Measurements from ENCODE around the gene SH3GLB2.

SH3GLB2 gene

DNA sequence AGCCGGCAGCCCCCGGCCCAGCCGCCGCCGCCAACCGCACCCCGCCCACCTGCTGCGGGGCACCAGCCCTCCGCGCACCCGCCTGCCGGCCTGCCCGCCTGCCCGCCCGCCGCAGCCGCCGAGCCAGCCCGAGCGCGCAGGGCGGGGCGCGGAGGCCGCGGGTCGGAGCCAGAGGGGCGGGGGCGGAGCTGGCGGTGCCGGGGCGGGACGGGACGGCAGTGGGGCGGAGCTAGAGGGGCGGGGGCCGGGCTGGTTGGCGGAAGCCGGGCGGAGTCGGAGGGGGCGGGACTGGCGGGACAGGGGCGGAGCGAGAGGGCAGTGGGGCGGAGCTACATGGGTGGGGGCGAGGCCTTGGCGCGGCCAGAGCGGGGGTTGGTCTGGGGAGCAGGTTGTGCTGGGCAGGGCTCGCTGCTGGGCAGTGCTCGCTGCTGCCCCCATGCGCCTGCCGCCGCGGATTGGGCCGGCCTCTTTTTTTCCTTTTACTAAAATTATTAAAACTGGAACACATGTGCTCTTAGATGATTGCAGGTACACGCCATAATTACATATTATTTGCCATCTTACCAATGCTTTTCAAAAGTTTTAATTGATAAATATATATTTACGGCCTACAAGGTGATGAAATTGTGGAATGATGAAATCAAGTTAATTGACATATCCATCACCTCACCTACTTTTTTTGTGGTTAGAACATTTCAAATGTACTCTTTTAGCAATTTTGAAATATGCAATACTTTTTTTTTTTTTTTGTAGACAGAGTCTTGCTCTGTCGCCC is at the start of gene SH3GLB2:
TSS of gene SH3GLB2 (minus strand) at position 140 of the 775 bp plus-strand sequence. CDS start 177 bp downstream, outside the sequence.
- DNase-seq (ENCODE audit: low read depth) = peak; percentile 94

DNA sequence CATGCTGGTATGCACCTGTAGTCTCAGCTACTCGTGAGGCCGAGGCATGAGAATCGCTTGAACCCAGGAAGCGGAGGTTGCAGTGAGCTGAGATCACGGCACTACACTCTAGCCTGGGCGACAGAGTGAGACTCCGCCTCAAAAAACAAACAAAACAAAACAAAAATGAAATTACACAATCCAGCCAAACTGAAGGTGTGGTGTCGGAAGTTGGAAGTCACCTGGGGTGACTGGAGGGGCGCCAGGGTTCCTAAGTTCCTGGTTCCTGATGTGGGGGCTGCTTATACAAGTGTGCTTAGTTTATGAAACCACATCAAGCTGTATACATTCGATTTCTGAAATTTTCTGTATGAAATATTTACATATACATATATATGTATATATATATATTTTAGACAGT is 49.1 kb upstream of the SH3GLB2 start:
- no peak for DNase-seq (ENCODE audit: low read depth)

DNA sequence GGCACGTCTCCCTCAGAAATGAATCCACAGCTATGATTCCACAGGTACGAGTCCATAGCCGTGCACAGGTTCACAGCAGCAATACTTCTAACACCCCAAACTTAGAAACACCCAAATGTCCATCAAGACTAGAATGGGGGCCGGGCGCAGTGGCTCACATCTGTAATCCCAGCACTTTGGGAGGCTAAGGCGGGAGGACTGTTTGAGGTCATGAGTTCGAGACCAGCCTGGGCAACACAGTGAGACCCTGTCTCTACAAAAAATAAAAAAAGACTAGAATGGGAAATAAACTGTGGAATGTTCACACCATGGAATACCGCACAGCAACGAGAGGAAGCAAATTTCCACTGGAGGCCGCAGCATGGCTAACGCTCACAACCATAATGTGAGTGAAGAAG is 48.5 kb upstream of the SH3GLB2 start:
- DNase-seq (ENCODE audit: low read depth) = no peak

DNA sequence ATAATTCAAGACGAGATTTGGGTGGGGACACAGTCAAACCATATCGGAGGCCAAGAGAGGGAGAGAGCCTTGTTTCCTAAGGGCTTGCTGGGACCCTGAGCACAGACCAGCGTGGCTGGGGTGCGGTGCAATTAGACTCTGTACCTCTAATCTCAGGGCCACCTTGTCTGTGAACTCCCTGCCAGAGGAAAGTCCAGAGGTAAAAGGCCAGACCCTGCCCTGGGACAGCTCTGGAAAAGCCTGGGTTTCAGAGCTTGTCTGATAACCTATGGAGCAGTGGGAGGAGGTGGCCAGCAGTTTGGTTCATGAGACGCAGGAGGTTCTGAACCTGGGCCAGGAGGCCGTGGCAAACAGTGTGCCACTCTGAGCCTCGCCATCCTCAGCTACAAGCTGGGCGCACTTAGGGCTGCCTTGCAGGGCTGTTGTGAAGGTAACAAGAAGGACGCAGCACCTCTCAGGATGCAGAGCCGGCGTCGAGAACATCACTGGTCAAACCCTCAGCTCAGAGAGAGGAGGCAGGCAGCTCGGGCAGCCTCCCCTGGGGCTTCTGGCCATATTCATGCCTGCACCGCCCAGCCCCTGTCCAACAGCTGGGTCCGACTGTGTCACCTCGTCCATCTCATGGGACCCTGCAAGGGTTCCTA is 48.0 kb upstream of the SH3GLB2 start:
- DNase-seq (ENCODE audit: low read depth) = no peak

DNA sequence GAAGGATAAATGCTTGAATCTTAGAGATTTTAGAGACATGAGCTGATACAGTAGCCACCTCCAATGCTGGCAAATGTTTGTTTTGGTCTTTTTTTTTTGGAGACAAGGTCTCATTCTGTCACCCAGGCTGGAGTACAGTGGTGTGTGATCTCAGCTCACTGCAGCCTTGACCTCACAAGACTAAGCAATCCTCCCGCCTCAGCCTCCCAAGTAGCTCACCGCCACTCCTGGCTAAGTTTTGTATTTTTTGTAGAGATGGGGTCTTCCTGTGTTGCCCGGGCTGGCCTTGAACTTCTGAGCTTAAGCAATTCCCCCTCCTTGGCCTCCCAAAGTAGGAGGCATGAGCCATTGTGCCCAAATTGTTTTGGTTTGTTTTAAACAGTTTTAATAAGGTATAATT is 46.0 kb upstream of the SH3GLB2 start:
- no peak for DNase-seq (ENCODE audit: low read depth)

DNA sequence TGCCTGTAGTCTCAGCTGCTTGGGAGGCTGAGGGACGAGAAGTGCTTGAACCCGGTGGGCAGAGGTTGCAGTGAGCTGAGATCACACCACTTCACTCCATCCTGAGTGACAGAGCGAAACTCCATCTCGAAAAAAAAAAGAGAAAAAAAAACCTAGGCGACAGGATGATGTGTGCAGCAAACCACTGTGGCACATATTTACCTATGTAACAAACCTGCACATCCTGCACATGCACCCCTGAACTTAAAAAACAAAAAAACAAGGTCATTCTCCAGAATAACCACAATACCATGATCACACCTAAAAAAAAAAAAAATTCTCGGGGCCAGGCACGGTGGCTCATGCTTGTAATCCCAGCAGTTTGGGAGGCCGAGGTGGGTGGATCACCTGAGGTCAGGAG is 45.3 kb upstream of the SH3GLB2 start:
- DNase-seq (ENCODE audit: low read depth) = no peak

DNA sequence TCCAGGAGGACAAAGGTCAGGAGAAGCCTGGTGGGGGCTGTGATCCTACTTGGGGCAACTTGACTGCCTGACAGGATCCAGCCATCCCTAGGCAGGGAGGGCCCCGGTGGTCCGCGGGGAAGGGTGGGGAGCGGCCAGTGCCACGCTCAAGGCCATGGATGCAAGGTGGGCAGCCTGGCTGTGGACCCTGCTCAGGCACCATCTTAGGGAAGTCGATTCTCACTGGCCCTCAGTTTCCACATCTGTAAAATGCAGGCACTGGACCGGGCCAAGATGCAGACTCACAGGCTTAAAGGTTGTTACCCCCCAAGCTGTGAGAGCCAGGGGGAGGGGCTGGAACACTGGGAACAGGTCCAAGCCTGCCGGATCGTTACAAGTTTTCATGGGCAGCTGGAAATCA is 44.0 kb upstream of the SH3GLB2 start:
- no peak for DNase-seq (ENCODE audit: low read depth)

DNA sequence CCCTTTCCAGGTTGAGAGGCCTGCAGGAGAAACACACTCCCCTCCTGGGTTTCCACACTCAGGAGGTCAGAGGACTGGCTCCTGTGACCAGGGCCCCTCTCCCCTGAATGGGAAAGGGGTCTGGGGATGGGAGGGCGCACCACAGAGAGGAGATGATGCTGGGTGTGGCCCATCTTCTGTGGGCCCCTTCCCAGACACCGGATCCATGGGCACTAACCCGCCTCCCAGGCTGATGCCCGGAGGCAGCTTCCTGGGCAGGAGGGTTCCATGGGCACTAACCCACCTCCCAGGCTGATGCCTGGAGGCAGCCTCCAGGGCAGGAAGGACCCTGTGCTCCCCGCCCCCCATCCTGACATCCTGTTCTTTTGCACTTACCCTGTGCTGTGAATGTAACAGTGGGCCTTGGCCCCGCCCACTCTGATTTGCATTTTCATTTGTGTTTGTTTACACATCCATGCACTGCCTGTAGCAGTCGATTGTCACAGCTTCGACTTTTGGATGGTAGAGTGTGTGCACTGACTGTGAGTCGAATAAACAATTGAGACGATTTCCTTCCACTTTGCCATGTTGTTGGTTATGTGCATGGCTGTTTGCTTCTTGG is 43.5 kb upstream of the SH3GLB2 start:
- DNase-seq (ENCODE audit: low read depth) = no peak

DNA sequence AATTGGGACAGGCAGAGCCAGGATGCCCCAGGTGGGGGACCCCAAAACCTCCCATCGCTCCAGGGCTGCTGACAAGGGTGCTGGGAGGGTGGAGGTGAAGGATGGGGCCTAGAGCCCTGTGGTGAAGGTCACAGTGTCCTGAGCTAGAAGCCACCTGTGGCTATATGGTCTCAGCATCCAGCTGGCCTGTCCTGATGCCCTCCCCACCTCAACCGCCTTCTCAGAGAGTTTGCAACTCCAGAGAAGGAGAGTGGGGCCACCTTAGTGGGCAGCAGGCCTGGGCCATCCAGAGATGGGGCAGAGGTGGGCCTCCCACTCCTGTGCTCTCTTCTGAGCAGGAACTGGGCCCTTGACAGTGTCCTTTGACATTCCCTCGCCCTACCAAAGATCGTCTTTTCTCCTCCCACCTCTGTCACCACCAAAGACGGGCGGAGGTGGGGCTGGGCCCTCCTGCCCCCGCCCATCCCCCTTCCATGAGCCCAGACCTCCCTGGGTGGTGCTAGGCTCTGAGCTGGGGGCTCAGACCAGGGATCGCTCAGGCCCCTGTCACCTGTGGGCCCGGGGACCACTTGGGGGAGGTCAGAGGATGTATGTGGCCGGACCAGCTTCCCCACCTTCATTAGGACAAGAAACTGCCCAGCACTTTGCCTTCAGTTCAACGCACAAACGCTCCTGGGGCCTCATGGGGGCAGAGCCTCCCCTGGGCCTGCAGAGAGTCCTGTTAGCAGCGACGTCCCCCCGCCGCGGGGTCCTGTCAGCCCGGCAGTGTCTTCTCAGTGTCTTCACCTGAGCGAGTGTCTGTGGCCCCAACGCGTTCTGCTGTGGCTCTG is 42.8 kb upstream of the SH3GLB2 start:
- DNase-seq (ENCODE audit: low read depth) = no peak

DNA sequence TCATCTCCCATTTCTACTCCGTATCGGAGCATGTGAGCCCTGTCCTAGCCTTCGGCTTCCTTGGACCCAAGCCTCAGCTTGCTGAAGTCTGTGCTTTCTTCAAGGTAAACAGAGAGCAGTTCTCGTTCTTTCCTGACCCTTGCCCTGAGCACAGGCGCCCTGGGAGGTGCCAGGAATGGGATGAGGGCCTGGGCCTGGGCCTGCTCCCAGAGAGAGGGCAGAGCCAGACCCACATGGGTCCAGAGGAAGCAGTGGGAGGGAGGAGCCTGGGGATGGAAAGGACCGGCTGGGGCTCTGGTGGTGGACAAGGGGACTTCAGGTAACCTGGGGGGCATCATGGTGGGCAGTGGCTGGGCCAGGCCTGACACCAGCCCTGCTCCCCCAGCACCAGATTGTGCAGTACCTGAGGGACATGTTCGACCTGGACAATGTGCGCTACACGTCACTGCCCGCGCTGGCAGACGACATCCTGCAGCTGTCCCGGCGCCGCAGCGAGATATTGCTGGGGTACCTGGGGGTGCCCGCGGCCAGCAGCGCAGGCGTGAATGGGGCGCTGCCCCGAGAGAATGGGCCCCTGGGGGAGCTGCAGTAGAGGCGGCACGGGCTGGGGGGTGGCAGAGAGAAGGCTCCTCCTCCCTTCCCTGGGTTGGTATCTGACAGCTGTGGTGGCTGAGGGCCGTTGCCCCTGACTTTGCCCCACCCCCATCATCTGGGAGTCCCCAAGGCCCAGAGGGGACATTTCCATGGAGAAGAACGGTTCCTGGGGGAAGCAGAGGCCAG is 41.9 kb upstream of the SH3GLB2 start:
- no peak for DNase-seq (ENCODE audit: low read depth)

DNA sequence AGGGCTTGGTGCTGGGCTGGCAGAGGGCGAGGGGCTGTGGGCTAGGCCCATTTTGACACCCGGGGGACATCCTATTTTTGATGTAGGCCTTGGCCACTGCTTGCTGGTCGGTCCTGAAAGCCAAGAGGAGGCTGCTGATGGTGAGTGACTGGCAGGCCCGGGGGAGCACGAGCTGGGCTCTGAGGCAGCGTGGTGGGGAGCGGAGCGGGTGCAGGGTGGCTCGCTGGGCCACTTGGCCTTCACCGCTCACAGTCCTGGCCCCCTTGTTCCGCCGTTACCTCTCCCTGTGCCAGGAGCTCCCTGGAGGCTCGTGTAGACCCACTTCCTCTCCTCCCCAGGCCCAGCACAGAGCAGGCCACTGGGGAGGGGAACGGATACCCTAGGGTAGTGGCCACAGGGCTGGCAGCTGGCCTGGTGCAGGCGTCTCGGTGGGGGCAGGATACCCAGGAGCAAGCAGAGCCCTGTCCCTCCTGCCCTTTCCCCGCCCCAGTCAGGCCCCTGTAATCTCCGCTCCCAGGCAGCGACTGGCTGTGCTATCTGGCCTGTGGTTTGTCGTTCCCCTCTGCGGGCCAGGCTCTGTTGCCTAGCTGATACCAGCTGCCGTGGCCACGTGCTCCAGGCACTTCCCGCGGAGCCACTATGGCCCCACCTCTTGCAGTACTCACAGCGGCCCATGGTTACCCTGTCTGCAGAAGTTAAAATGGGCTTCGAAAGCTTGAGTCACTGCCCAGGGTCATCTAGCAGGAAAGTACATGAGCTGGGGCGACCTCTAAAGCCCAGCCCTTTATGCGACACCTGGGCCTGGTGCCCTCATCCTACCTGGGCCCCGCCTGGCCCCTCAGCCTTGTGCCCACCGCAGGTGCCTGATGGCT is 41.1 kb upstream of the SH3GLB2 start:
- DNase-seq (ENCODE audit: low read depth) = peak; percentile 54

DNA sequence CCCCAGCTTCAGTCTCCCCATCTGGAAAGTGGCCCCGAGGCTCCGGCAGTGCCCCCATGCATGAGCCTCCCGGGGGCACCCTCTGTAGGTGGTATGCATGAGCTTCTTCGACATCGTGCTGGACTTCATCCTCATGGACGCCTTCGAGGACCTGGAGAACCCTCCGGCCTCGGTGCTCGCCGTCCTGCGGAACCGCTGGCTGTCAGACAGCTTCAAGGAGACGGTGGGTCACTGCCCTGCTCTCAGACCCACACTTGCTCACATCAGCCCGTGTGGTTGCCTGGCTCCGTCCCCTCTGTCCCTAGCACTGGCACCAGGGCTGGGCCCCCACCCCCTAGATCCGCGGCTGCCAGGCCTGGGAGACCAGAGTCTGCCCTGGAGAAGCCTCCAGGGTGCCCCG is 40.0 kb upstream of the SH3GLB2 start:
- DNase-seq (ENCODE audit: low read depth) = no peak

DNA sequence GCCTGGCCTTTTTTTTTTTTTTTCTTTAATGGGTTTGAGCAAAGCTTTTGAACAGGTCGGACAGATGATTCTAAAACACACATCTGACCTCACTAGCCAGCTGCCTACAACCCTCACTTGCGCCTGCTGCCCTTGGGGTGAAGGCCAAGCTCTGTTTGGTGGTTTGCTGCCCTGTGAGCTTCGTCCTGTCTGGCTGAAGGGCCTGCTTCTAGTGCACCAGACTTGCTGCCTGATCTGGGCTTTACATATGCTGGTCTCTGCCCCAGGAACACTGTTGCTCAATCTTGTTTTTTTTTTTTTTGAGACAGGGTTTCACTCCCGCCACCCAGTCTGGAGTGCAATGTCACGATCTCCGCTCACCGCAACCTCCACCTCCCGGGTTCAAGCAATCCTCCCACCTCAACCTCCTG is 36.4 kb upstream of the SH3GLB2 start:
- DNase-seq (ENCODE audit: low read depth) = no peak

DNA sequence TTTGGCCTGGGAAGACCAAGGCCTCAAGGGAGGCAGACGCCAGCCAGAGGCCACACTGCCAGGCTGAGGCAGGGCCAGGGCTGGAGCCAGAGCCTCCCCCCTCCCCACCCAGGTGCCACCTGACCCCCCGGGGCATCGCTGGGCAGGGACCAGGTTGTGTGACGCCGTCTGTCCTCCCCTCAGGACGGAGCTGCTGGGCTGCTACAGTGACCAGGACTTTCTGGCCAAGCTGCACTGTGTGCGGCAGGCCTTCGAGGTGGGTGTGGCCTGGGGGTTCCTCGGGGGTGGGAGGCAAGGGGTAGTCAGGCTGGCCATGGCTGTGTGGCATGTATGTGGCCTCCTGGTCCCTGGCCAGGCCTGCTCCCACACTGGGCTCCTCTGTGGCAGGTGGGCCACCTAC is 34.9 kb upstream of the SH3GLB2 start:
- no peak for DNase-seq (ENCODE audit: low read depth)

DNA sequence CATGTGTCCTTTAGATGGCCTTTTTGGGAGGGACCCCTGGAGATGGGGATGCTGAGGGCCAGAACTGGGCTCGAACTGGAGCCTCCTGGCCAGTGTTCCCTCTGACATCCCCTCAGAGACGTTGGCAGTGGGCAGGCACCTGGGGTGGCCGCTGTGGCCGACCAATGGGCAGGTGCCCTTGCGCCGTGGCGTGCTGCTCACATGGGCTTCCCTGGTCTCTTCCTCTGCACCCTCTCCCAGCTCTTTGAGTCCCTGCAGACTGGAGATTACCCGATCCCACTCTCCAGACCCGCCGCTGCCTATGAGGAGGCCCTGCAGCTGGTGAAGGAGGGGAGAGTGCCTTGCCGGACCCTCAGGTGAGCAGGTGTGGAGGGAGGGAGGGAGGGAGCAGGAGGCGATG is 32.9 kb upstream of the SH3GLB2 start:
- no peak for DNase-seq (ENCODE audit: low read depth)

DNA sequence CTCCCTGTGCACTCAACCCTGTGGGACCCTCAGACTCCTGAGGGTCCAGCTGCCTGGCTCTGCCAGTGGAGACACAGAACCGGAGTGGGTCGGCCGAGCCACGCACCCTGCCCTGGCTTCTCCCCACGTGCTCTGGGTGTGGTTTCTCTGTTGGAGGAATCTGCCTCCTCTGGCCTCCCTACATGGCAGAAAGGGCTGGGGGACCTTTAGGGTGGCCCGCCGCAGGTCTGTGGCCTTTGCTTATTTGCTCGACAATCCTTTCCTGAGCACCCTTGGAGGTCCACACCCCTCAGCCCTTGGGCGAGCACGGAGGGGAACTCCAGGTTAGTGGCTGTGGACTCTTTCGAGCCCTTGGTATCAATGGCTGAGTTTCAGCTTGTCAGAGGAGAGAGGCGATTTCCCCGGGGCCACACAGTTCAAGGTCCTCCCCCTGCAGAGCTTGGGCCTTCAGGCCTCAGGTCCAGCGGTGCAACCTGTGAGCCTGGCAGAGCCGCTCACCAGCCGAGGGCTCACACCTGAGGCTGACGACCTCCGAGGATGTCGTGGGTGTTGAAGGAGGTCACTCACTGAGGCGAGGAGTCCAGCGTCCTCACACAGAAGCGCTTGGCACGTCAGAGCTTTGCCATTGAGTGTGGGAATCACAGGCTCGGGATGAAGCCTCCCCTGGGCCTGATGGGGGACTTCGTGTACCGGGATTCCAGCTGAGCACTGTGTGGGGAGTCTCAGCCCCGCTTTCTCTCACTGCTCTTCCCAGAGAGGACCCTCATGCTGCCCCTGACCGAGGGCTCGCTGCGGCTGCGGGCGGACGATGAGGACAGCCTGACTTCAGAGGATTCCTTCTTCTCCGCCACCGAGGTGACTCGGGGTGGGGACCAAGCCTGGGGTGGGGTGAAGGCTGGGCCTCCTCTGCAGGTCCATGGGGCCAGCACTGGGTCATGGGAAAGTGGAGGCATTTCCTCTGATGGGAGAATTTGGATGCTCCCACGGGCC is 32.0 kb upstream of the SH3GLB2 start:
- DNase-seq (ENCODE audit: low read depth) = no peak

DNA sequence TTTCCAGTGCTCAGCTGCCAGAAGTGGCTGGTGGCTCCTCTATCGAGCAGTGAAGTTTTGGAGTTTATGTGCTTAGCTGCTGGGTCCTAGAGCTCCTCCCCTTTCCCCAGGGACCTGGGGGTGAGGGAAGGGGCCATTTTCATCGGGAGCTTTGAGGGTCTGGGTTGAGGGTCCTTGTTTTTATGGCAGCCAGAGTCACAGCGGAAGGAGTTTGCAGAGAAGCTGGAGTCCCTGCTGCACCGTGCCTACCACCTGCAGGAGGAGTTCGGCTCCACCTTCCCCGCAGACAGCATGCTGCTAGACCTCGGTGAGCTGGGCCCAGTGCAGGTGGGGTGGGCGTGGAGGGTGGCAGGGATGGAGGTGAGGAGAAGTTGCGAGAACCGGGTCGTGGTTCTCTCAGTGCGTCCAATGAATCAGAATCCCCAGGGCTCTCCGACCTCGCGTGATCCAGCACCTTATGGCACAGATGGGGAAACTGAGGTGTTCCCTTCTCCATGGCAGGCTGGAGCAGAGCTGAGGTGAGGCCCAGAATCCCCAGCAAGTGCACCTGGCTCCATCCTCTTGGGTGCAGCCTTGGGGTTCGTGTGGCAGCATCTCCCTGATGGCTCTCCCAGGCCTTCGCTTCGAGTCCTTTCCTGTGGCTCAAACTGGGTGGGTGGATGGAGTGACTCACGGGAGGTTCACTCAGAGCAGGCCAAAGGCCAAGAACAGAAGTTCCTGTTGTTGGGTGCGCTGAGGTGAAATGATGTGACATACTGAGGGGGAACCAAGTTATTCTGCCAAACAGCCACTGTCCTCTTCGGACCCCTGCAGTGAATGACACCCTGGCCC is 31.0 kb upstream of the SH3GLB2 start:
- DNase-seq (ENCODE audit: low read depth) = no peak

DNA sequence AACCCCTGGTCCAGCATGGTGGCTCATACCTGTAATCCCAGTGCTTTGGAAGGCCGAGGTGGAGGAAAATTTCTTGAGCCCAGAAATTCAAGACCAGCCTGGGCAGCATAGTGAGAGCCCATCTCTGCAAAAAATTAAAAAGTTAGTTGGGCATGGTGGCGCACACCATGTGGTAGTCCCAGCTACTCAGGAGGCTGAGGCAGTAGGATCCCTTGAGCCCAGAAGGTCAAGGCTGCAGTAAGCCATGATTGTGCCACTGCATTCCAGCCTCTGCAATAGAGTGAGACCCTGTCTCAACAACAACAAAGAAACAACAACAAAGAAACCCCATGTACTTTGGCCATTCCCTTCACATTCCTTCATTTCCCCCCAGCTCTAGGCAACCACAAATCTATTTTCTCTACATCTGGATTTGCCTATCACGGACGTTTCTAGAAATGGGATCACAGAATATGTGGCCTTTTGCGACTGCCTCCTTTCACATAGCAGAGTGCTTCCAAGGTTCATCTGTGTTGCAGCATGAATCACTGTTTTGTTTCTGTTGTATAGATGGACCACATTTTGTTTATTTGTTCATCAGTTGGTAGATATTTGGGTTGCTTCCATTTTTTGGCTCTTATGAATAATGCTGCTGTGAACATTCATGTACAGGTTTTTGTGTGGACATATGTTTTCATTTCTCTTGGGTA is 26.2 kb upstream of the SH3GLB2 start:
- DNase-seq (ENCODE audit: low read depth) = no peak
